ENCODE measurements around the gene MRPL55.

DNA sequence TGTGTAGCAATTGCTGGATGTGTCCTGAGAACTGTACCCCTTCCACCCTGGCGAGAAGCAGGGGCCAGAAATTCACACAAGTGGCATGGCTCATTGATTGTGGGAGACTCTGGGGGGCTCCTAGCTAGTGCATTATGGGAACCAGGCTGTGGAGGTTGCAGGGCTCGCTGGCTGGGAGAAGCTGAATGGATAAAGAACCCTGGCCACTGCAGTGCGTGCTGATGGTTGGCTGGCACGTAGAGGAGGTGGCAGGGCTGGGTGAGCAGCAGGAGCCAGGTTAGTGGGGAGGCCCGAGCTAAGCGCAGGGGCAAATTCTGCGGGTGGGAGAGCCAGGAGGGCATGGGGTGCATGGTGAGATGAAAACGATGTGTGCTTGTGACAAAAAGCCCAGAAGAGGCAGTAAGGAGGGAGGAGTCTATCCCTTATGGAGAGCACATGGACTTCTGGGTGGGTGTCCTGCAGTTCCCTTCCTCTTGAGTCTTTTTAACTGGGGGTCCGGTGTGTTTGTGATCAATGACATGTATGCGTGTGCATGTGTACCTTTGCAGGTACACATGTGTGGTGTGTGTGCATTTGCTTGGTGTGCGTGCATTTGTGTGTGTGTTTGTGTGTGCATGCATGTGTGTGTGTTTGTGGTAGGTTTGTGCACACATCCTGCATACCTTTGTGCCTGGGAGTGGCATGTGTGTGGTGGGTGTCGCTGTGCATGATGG, 34.5 kb upstream of the MRPL55 start:
- TF ChIP-seq, protein P1, sequence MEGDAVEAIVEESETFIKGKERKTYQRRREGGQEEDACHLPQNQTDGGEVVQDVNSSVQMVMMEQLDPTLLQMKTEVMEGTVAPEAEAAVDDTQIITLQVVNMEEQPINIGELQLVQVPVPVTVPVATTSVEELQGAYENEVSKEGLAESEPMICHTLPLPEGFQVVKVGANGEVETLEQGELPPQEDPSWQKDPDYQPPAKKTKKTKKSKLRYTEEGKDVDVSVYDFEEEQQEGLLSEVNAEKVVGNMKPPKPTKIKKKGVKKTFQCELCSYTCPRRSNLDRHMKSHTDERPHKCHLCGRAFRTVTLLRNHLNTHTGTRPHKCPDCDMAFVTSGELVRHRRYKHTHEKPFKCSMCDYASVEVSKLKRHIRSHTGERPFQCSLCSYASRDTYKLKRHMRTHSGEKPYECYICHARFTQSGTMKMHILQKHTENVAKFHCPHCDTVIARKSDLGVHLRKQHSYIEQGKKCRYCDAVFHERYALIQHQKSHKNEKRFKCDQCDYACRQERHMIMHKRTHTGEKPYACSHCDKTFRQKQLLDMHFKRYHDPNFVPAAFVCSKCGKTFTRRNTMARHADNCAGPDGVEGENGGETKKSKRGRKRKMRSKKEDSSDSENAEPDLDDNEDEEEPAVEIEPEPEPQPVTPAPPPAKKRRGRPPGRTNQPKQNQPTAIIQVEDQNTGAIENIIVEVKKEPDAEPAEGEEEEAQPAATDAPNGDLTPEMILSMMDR (optimal IDR thresholded peaks at IDR 0.05 in 1 of 3, IDR thresholded peaks at IDR 0.05 in 1 of 3, conservative IDR thresholded peaks at IDR 0.05 in 1 of 3; ENCODE audit: extremely low read depth in 1 of 3, insufficient read depth in 2 of 3, low read length in 3 of 3) = no peak
- no peak for TF ChIP-seq EZH2 (IDR thresholded peaks at IDR 0.05; ENCODE audit: low read length)

Measured in keratinocyte (primary cell).